ENCODE measurements around the gene SMIM24. TPM values are rescaled to one million over a fixed set of nuclear protein-coding genes. Genes with fewer than 3 reads are reported as not detected.

The SMIM24 gene
- total RNA-seq, 1 donor from 2014 or later, result not detected

GRCh38 chr19:3483226-3483628 lies 2.9 kb upstream of the SMIM24 start, which contains the start of gene SMIM44:
Gene SMIM44 (minus strand): TSS chr19:3483441. CDS start chr19:3483403, 38 bp downstream.
- no peak within 1 kb of the TSS for H3K27ac Mint-ChIP-seq (ENCODE audit: unreplicated experiment)
- no peaks in the 10 kb centered on the region for H3K4me1 Mint-ChIP-seq (ENCODE audit: unreplicated experiment)
- H3K9me3 Mint-ChIP-seq (ENCODE audit: unreplicated experiment), result no peaks in the 10 kb centered on the region

GRCh38 chr19:3482507-3483225 lies 2.3 kb upstream of the SMIM24 start:
- TF ChIP-seq CTCF (IDR thresholded peaks at IDR 0.05), result no peak
- no peaks in the 10 kb centered on the region for H3K9me3 Mint-ChIP-seq (ENCODE audit: unreplicated experiment)

More at GRCh38 chr19:3483226-3483628, 2.9 kb upstream of the SMIM24 start, which contains the start of gene SMIM44:
- TF ChIP-seq CTCF (IDR thresholded peaks at IDR 0.05), result no peak
- DNase-seq (ENCODE audit: extremely low spot score, unreplicated experiment), result no peak
- H3K36me3 Mint-ChIP-seq (ENCODE audit: unreplicated experiment), result no peaks in the 10 kb centered on the region
- no peak within 1 kb of the TSS for H3K4me3 Mint-ChIP-seq (ENCODE audit: unreplicated experiment)
- peaks cover 7% of the 10 kb centered on the region for H3K27me3 Mint-ChIP-seq (ENCODE audit: unreplicated experiment)

GRCh38 chr19:3481241-3482090 lies 1.1 kb upstream of the SMIM24 start:
- H3K27ac Mint-ChIP-seq (ENCODE audit: unreplicated experiment), result no peak overlapping the region
- TF ChIP-seq CTCF (IDR thresholded peaks at IDR 0.05), result no peak
- H3K4me1 Mint-ChIP-seq (ENCODE audit: unreplicated experiment), result no peaks in the 10 kb centered on the region
- no peaks in the 10 kb centered on the region for H3K36me3 Mint-ChIP-seq (ENCODE audit: unreplicated experiment)
- peaks cover 9% of the 10 kb centered on the region for H3K27me3 Mint-ChIP-seq (ENCODE audit: unreplicated experiment)
- no peaks in the 10 kb centered on the region for H3K9me3 Mint-ChIP-seq (ENCODE audit: unreplicated experiment)
- no peak for DNase-seq (ENCODE audit: extremely low spot score, unreplicated experiment)
- H3K4me3 Mint-ChIP-seq (ENCODE audit: unreplicated experiment), result no peak overlapping the region

More at GRCh38 chr19:3482507-3483225, 2.3 kb upstream of the SMIM24 start:
- DNase-seq (ENCODE audit: extremely low spot score, unreplicated experiment), result no peak
- H3K27me3 Mint-ChIP-seq (ENCODE audit: unreplicated experiment), result peaks cover 9% of the 10 kb centered on the region
- H3K4me1 Mint-ChIP-seq (ENCODE audit: unreplicated experiment), result no peaks in the 10 kb centered on the region
- no peak overlapping the region for H3K27ac Mint-ChIP-seq (ENCODE audit: unreplicated experiment)
- no peak overlapping the region for H3K4me3 Mint-ChIP-seq (ENCODE audit: unreplicated experiment)
- no peaks in the 10 kb centered on the region for H3K36me3 Mint-ChIP-seq (ENCODE audit: unreplicated experiment)

GRCh38 chr19:3479834-3480215 lies 500 bp downstream of the SMIM24 start:
- Mint-ChIP-seq H3K9me3 (ENCODE audit: unreplicated experiment) (no peaks in the 10 kb centered on the region), H3K27me3 (ENCODE audit: unreplicated experiment) (peaks cover 9% of the 10 kb centered on the region), H3K36me3 (ENCODE audit: unreplicated experiment) (no peaks in the 10 kb centered on the region), H3K27ac (ENCODE audit: unreplicated experiment) (no peak overlapping the region), H3K4me1 (ENCODE audit: unreplicated experiment) (no peaks in the 10 kb centered on the region), H3K4me3 (ENCODE audit: unreplicated experiment) (no peak overlapping the region)
- TF ChIP-seq CTCF (IDR thresholded peaks at IDR 0.05), result no peak
- no peak for DNase-seq (ENCODE audit: extremely low spot score, unreplicated experiment)

Measured in osteocyte (in vitro differentiated cells).